KMS-11 (cell line): ENCODE data around the gene DMBX1.

Experiments
- H2AFZ ChIP-seq: fragments of 200-600 bp; sonication (generic); 2 replicates; pipeline ENCODE4 v1.6.1; 2016; ENCODE audit warnings: antibody characterized with exemption, mixed run types, low read depth
- H3K27ac ChIP-seq: fragments of 200-600 bp; sonication (generic); 2 replicates; pipeline ENCODE4 v1.6.1; 2016; ENCODE audit warnings: mild to moderate bottlenecking, mixed run types
- H3K27me3 ChIP-seq: fragments of 200-600 bp; sonication (generic); 2 replicates; pipeline ENCODE4 v1.6.1; 2017; ENCODE audit warnings: mild to moderate bottlenecking, low read depth, mixed run types, moderate library complexity; ENCODE audit not compliant: insufficient read depth
- H3K36me3 ChIP-seq: fragments of 200-600 bp; sonication (generic); 2 replicates; pipeline ENCODE4 v1.6.1; 2017; ENCODE audit warnings: mild to moderate bottlenecking, mixed run types; ENCODE audit not compliant: insufficient read depth
- H3K4me1 ChIP-seq: fragments of 200-600 bp; sonication (generic); 2 replicates; pipeline ENCODE4 v1.6.1; 2016; ENCODE audit warnings: mild to moderate bottlenecking, low read depth, mixed run types; ENCODE audit not compliant: poor library complexity, severe bottlenecking
- H3K4me2 ChIP-seq: fragments of 200-600 bp; sonication (generic); 2 replicates; pipeline ENCODE4 v1.7.0; 2016; ENCODE audit warnings: mild to moderate bottlenecking, mixed run types
- H3K4me3 ChIP-seq: fragments of 200-600 bp; sonication (generic); IDR thresholded peaks from 2 replicates; pipeline ENCODE4 v1.6.1; 2017; ENCODE audit warnings: low read depth, low read length, mixed read lengths; ENCODE audit not compliant: insufficient read depth
- H3K79me2 ChIP-seq: fragments of 200-600 bp; sonication (generic); 2 replicates; pipeline ENCODE4 v1.6.1; 2016; ENCODE audit warnings: low read depth, mixed run types; ENCODE audit not compliant: insufficient read depth
- H3K9ac ChIP-seq: fragments of 200-600 bp; sonication (generic); 2 replicates; pipeline ENCODE4 v1.6.1; 2016; ENCODE audit warnings: mild to moderate bottlenecking, mixed run types
- H4K20me1 ChIP-seq: fragments of 200-600 bp; sonication (generic); 2 replicates; pipeline ENCODE4 v1.6.1; 2016; ENCODE audit warnings: mild to moderate bottlenecking, mixed run types; ENCODE audit not compliant: insufficient read depth
- CTCF ChIP-seq: fragments of 200-600 bp; sonication (generic); conservative IDR thresholded peaks from 2 replicates; pipeline ENCODE4 v1.6.1; 2017; ENCODE audit warnings: low read depth, mild to moderate bottlenecking, antibody characterized with exemption, low read length, moderate library complexity, mixed read lengths

The DMBX1 gene

GRCh38 chr1:46529031-46529630, 39.5 kb downstream of the DMBX1 start:
- Histone ChIP-seq H3K79me2 (no peaks in the 10 kb centered on the region), H3K4me2 (no peak overlapping the region), H3K36me3 (no peaks in the 10 kb centered on the region), H3K4me3 (no peak overlapping the region), H3K4me1 (no peaks in the 10 kb centered on the region), H4K20me1 (no peaks in the 10 kb centered on the region), H2AFZ (no peak overlapping the region), H3K27me3 (peaks cover 14% of the 10 kb centered on the region), H3K9ac (no peak overlapping the region), H3K27ac (no peak overlapping the region)
- no peak for TF ChIP-seq CTCF

GRCh38 chr1:46530311-46530710, 40.7 kb downstream of the DMBX1 start:
- no peaks in the 10 kb centered on the region for H4K20me1 ChIP-seq
- no peaks in the 10 kb centered on the region for H3K4me1 ChIP-seq
- no peak overlapping the region for H3K9ac ChIP-seq
- no peak overlapping the region for H3K4me2 ChIP-seq
- H3K27ac ChIP-seq = no peak overlapping the region
- H3K4me3 ChIP-seq = no peak overlapping the region
- H2AFZ ChIP-seq = no peak overlapping the region
- peaks cover 17% of the 10 kb centered on the region for H3K27me3 ChIP-seq
- H3K36me3 ChIP-seq = no peaks in the 10 kb centered on the region
- TF ChIP-seq CTCF = no peak
- no peaks in the 10 kb centered on the region for H3K79me2 ChIP-seq

- Histone ChIP-seq H3K36me3 (no peaks in the 10 kb centered on the region), H3K9ac (no peak overlapping the region), H3K79me2 (no peaks in the 10 kb centered on the region), H4K20me1 (no peaks in the 10 kb centered on the region), H3K27ac (no peak overlapping the region), H3K27me3 (peaks cover 17% of the 10 kb centered on the region), H2AFZ (no peak overlapping the region), H3K4me3 (no peak overlapping the region), H3K4me2 (no peak overlapping the region), H3K4me1 (no peaks in the 10 kb centered on the region)
- TF ChIP-seq CTCF = no peak
Measured at GRCh38 chr1:46530791-46531409, 41.3 kb downstream of the DMBX1 start.

- Histone ChIP-seq H4K20me1 (no peaks in the 10 kb centered on the region), H3K9ac (no peak overlapping the region), H3K79me2 (no peaks in the 10 kb centered on the region), H3K27me3 (peaks cover 17% of the 10 kb centered on the region), H2AFZ (no peak overlapping the region), H3K36me3 (no peaks in the 10 kb centered on the region), H3K4me3 (no peak overlapping the region), H3K27ac (no peak overlapping the region), H3K4me2 (no peak overlapping the region), H3K4me1 (no peaks in the 10 kb centered on the region)
- no peak for TF ChIP-seq CTCF
Measured at GRCh38 chr1:46532095-46532494, 42.5 kb downstream of the DMBX1 start.
